ENCODE measurements around the gene ANKLE1.

ANKLE1 gene

GRCh38 chr19:17281391-17282304, at the start of gene ANKLE1:
ANKLE1 (plus strand) TSS chr19:17281901; CDS start chr19:17281921, 20 bp downstream.
- no peak for DNase-seq

DNA sequence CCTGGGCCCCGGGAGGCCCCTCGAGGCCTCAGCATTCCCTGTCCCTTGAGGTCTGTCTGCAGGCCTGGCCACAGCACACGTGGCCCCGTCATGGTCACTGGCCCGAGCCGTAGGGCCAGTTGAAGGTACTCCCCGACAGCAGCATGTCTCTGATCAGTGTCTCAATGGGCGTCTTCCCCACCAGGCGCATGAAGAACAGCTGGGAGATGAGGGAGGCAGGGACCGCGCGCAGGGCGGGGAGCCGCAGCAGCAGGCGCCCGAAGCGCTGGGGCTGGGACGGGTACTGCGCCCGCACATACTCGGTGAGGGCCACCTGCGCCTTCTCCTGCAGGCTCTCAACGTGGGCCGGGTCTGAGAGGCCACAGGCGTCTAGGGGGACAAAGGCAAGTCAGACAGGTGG, 49.4 kb upstream of the ANKLE1 start:
- no peak for DNase-seq

- DNase-seq: no peak
Observed at GRCh38 chr19:17234911-17235299, 46.8 kb upstream of the ANKLE1 start.

DNA sequence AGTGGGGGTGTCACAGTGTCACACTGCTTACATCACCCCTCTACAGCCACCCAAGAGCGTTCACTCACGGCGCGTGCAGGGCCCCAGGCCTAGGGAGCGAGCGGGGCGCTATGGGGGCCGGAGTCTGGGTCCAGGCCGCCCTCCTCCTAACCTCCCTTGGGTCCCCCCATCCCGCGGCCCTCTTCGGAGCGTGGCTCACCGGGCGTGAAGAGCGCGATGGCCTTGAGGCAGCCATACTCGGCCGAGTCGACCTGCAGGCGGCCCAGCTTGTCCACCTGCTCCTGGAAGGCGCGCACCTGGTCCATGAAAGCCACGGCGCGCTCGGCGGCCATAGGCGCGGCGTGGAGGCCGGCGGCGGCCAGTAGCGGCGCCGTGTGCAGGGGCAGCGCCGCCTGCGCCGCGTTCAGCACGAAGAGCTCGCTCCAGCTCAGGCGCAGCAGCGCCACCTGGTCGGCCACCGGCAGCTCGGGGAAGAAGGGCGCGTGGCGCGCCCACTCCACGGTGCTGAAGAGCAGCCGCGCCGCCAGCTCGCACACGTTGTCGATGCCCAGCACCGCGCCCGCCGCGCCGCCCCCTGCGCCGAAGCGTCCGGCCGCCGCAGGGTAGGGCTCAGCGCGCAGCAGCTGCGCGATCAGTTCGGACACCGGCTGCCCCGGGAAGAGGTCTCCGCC, 46.3 kb upstream of the ANKLE1 start:
- DNase-seq: peak; percentile 43

GRCh38 chr19:17235971-17236777, 45.5 kb upstream of the ANKLE1 start:
- no peak for DNase-seq

GRCh38 chr19:17236811-17237543, 44.7 kb upstream of the ANKLE1 start:
- no peak for DNase-seq

DNA sequence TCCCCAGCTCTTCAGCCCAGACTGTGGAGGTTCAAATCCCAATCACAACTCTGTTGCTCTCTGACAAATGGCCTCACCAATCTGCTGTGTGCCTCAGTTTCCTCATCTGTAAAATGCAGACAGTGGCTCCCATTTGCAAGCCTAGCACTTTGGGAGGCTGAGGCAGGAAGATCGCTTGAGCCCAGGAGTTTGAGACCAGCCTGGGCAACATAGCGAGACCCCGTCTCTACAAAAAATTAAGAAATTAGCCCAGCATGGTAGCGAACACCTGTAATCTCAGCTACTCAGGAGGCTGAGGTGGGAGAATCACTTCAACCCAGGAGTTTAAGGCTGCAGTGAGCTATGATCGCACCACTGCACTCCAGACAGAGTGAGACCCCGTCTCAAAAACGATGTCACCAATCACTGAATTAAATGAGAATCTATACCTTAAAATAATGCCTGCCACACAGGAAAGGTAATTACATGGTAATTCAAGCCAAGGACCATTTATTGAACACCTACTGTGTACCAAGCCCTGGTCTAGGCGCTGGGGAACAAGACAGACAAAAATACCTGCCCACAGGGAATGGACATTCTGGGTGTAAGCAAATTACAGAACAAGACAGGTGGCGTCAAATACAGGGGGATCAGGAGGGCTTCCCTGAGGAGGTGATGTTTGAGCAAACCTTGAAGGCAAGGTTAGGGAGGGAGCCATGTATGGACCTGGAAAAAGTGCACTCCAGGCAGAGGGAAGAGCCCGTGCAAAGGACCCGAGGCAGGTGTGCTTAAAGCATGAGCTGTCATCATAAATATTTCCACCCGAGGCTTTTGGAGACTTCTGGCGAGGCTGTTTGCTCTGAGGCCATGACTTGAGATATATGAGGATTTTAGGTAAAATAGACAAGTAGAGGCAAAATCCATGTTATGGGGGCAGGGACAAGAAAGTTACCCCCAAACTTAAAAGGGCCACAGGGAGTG, 43.7 kb upstream of the ANKLE1 start:
- DNase-seq: no peak

GRCh38 chr19:17240062-17240752, 41.5 kb upstream of the ANKLE1 start:
- DNase-seq: no peak

- no peak for DNase-seq
Observed at GRCh38 chr19:17240826-17241399, 40.8 kb upstream of the ANKLE1 start.

GRCh38 chr19:17242431-17243208, 39.1 kb upstream of the ANKLE1 start:
- no peak for DNase-seq

DNA sequence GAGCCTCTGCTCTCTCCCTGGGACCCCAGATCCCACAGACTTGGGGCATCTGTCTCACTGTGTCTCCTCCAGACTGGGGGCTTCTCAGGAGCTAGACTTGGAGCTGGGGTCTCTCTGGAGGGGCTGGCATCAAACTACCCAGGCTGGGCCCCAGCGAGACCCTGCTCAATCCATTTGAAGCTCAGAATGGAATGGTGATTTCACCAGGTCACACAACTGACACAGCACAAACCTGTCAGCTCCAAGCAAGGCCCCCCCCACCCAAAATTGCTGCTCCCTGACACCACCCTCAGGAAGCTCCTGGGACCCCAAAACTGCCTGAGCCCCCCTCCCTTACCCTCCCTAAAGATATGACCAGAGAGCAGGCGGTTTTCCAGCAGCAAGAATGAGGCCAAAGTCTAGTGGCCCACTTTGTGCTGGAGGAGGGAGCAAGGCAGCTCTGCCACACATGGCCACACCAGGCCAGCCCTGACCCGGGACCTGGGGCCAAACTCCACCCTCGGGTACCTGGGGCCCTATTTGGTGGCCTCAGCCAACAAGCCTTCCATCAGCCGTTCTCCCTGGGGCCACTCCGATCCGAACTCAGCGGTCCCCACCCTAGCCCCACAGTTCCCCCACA, 38.4 kb upstream of the ANKLE1 start:
- DNase-seq: no peak

DNA sequence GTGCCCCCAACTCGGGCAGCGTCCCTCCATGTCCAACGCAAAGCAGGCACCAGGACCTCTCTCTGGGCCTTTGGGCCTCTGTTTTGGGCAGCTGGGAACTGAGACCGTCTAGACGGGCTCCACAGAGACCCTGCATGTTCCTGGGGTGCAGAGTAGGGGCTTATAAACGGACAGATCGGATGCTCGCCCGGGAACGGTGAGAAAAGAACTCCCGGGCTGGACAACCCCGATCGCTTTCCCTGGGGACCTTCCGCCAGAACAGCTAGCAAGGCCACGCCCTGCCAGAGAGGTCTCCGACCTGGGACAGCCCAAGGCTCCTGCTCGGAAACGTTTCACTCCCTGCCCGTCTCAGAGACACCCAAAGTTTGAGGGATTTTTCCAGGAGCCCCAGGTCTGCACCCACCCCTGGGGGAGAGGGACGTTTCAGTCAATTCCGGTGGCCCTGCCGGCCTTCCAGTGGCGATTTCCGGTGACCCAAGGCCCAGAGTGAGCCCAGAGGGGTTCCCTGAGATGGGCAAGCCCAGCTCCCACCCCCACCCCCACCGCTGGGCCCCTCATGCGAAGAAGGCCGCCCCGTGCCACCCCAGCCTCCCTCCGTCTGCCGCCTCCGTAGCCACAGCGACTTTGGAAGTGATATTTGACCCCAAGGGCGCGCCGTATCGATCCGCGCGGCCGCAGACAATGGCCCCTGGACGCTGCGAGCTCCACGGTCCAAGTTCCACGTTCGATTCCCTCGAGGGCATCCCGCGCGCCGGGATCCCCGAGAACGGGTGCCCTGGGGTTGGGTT, 37.7 kb upstream of the ANKLE1 start:
- no peak for DNase-seq

- no peak for DNase-seq
Observed at GRCh38 chr19:17244618-17245534, 36.8 kb upstream of the ANKLE1 start.

DNA sequence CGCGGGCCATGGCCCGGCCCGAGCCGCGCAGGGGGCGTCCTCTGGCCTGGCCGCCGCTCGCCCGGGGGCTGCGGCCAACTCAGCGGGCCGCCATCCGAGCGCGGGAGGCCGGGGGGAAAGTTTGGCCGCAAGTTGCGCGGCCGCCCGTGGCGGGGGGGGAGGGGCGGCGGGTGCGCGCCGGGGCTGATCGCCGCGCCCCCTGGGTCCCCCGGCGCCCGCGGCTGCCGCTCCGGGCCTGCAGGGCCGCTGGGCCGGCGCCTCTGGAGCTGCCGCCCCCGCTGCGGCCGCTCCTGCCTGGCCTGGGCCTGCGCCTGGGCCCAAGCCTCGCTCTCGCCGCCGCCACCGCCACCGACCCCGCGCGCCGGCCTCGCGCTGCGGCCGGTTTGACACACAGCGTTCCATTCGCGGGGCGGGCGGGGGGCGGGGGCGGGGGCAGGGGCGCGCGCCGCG, 36.1 kb upstream of the ANKLE1 start, which contains the start of gene NR2F6:
NR2F6 (minus strand) TSS at position 385 of the 450 bp plus-strand sequence. CDS start 699 bp downstream, outside the sequence.
- no peak for DNase-seq

GRCh38 chr19:17246681-17247425, 34.8 kb upstream of the ANKLE1 start:
- no peak for DNase-seq
